Fibroblast of pulmonary artery (primary cell): Measurements from ENCODE around the gene NEU4.
"Not testable (repeated sequence)": the region's sequence is repeated elsewhere in the genome, so short reads cannot be mapped to it uniquely, and the experiment has no call there.

Experiments
- DNase-seq: peaks from one replicate; pipeline ENCODE4 v3.0.0-alpha.2; 2010; ENCODE audit warnings: low read depth
- H3K4me3 ChIP-seq: replicated peaks from 2 replicates; pipeline ENCODE4 v1.5.1; 2011; ENCODE audit warnings: low read depth, mild to moderate bottlenecking, control low read depth, low read length, moderate library complexity
- CTCF ChIP-seq: IDR thresholded peaks from 2 replicates; pipeline ENCODE4 v1.5.1; 2011; ENCODE audit warnings: mild to moderate bottlenecking, control low read depth, low read length, inconsistent platforms; ENCODE audit errors: missing control alignments

The NEU4 gene

GRCh38 chr2:241808721-241809382 lies at the start of gene NEU4:
Gene NEU4, plus strand, starts transcription at chr2:241809193. Its CDS starts 5,292 bp downstream, at chr2:241814485.
- TF ChIP-seq CTCF: no peak
- no peak within 1 kb of the TSS for H3K4me3 ChIP-seq
- DNase-seq: no peak

GRCh38 chr2:241759893-241760292 lies 49.1 kb upstream of the NEU4 start:
- not testable (repeated sequence) for DNase-seq

GRCh38 chr2:241760301-241760771 lies 48.7 kb upstream of the NEU4 start:
- no peak for TF ChIP-seq CTCF
- no peak for DNase-seq

More at GRCh38 chr2:241759893-241760292, 49.1 kb upstream of the NEU4 start:
- not testable (repeated sequence) for H3K4me3 ChIP-seq

GRCh38 chr2:241762321-241762932 lies 46.6 kb upstream of the NEU4 start:
- H3K4me3 ChIP-seq: no peak overlapping the region
- no peak for TF ChIP-seq CTCF
- DNase-seq: no peak

More at GRCh38 chr2:241760301-241760771, 48.7 kb upstream of the NEU4 start:
- no peak overlapping the region for H3K4me3 ChIP-seq

- no peak for TF ChIP-seq CTCF
- DNase-seq: no peak
- H3K4me3 ChIP-seq: no peak overlapping the region
Observed at GRCh38 chr2:241762933-241763369, 46.0 kb upstream of the NEU4 start.

GRCh38 chr2:241763551-241764274 lies 45.3 kb upstream of the NEU4 start:
- no peak overlapping the region for H3K4me3 ChIP-seq
- no peak for TF ChIP-seq CTCF
- DNase-seq: no peak
